Measurements from ENCODE around the gene CPS1. TPM values are rescaled to one million over a fixed set of nuclear protein-coding genes. Genes with fewer than 3 reads are reported as not detected.

The CPS1 gene
- total RNA-seq, 1 donor from 2014 or later: 0.18 TPM

GRCh38 chr2:210553373-210553772, 3.0 kb upstream of the CPS1 start:
- no peak overlapping the region for H3K27ac Mint-ChIP-seq
- H3K27me3 Mint-ChIP-seq (ENCODE audit: insufficient read depth): peaks cover 4% of the 10 kb centered on the region
- H3K4me1 Mint-ChIP-seq (ENCODE audit: low read depth): no peaks in the 10 kb centered on the region
- intact Hi-C loops (cut with micrococcal nuclease): no loop called here
- DNase-seq (ENCODE audit: low spot score): no peak
- H3K4me3 Mint-ChIP-seq: no peak overlapping the region
- H3K9me3 Mint-ChIP-seq: no peaks in the 10 kb centered on the region
- H3K36me3 Mint-ChIP-seq (ENCODE audit: low read depth): no peaks in the 10 kb centered on the region

GRCh38 chr2:210555555-210555954, 844 bp upstream of the CPS1 start:
- Mint-ChIP-seq H3K36me3 (ENCODE audit: low read depth) (no peaks in the 10 kb centered on the region), H3K27me3 (ENCODE audit: insufficient read depth) (peaks cover 2% of the 10 kb centered on the region), H3K4me1 (ENCODE audit: low read depth) (no peaks in the 10 kb centered on the region), H3K27ac (no peak overlapping the region), H3K4me3 (no peak overlapping the region), H3K9me3 (no peaks in the 10 kb centered on the region)
- DNase-seq (ENCODE audit: low spot score): no peak
- intact Hi-C loops (cut with micrococcal nuclease): no loop called here

- no peak for DNase-seq (ENCODE audit: low spot score)
- intact Hi-C loops (cut with micrococcal nuclease): no loop called here
- Mint-ChIP-seq H3K4me1 (ENCODE audit: low read depth) (no peaks in the 10 kb centered on the region), H3K36me3 (ENCODE audit: low read depth) (no peaks in the 10 kb centered on the region), H3K9me3 (no peaks in the 10 kb centered on the region), H3K27ac (no peak overlapping the region), H3K4me3 (no peak overlapping the region), H3K27me3 (ENCODE audit: insufficient read depth) (peaks cover 2% of the 10 kb centered on the region)
These were observed 1.3 kb downstream of the CPS1 start for GRCh38 chr2:210557721-210558120.

GRCh38 chr2:210558708-210559107, 2.3 kb downstream of the CPS1 start:
- no peak overlapping the region for H3K27ac Mint-ChIP-seq
- no peaks in the 10 kb centered on the region for H3K36me3 Mint-ChIP-seq (ENCODE audit: low read depth)
- no peak for DNase-seq (ENCODE audit: low spot score)
- intact Hi-C loops (cut with micrococcal nuclease): no loop called here
- H3K9me3 Mint-ChIP-seq: no peaks in the 10 kb centered on the region
- H3K27me3 Mint-ChIP-seq (ENCODE audit: insufficient read depth): peaks cover 2% of the 10 kb centered on the region
- H3K4me1 Mint-ChIP-seq (ENCODE audit: low read depth): no peaks in the 10 kb centered on the region
- no peak overlapping the region for H3K4me3 Mint-ChIP-seq

- Mint-ChIP-seq H3K9me3 (no peaks in the 10 kb centered on the region), H3K36me3 (ENCODE audit: low read depth) (no peaks in the 10 kb centered on the region), H3K4me3 (no peak overlapping the region), H3K4me1 (ENCODE audit: low read depth) (no peaks in the 10 kb centered on the region), H3K27ac (no peak overlapping the region), H3K27me3 (ENCODE audit: insufficient read depth) (peaks cover 2% of the 10 kb centered on the region)
- no peak for DNase-seq (ENCODE audit: low spot score)
- intact Hi-C loops (cut with micrococcal nuclease): no loop called here
These were observed 2.8 kb downstream of the CPS1 start for GRCh38 chr2:210559182-210559581.

GRCh38 chr2:210561475-210561874, 5.1 kb downstream of the CPS1 start:
- no peak for DNase-seq (ENCODE audit: low spot score)
- H3K4me3 Mint-ChIP-seq: no peak overlapping the region
- intact Hi-C loops (cut with micrococcal nuclease): no loop called here
- no peaks in the 10 kb centered on the region for H3K4me1 Mint-ChIP-seq (ENCODE audit: low read depth)
- H3K27ac Mint-ChIP-seq: no peak overlapping the region
- no peaks in the 10 kb centered on the region for H3K27me3 Mint-ChIP-seq (ENCODE audit: insufficient read depth)
- no peaks in the 10 kb centered on the region for H3K9me3 Mint-ChIP-seq
- no peaks in the 10 kb centered on the region for H3K36me3 Mint-ChIP-seq (ENCODE audit: low read depth)

GRCh38 chr2:210562091-210562490, 5.7 kb downstream of the CPS1 start:
- Mint-ChIP-seq H3K4me3 (no peak overlapping the region), H3K4me1 (ENCODE audit: low read depth) (no peaks in the 10 kb centered on the region), H3K27me3 (ENCODE audit: insufficient read depth) (no peaks in the 10 kb centered on the region), H3K9me3 (no peaks in the 10 kb centered on the region), H3K36me3 (ENCODE audit: low read depth) (no peaks in the 10 kb centered on the region), H3K27ac (no peak overlapping the region)
- DNase-seq (ENCODE audit: low spot score): no peak
- intact Hi-C loops (cut with micrococcal nuclease): no loop called here

GRCh38 chr2:210562502-210563080, 6.2 kb downstream of the CPS1 start:
- intact Hi-C loops (cut with micrococcal nuclease): no loop called here
- Mint-ChIP-seq H3K4me1 (ENCODE audit: low read depth) (no peaks in the 10 kb centered on the region), H3K27me3 (ENCODE audit: insufficient read depth) (no peaks in the 10 kb centered on the region), H3K4me3 (no peak overlapping the region), H3K27ac (no peak overlapping the region), H3K9me3 (no peaks in the 10 kb centered on the region), H3K36me3 (ENCODE audit: low read depth) (no peaks in the 10 kb centered on the region)
- no peak for DNase-seq (ENCODE audit: low spot score)

- H3K27ac Mint-ChIP-seq: no peak overlapping the region
- no peak for DNase-seq (ENCODE audit: low spot score)
- H3K4me1 Mint-ChIP-seq (ENCODE audit: low read depth): no peaks in the 10 kb centered on the region
- no peaks in the 10 kb centered on the region for H3K9me3 Mint-ChIP-seq
- H3K27me3 Mint-ChIP-seq (ENCODE audit: insufficient read depth): no peaks in the 10 kb centered on the region
- intact Hi-C loops (cut with micrococcal nuclease): no loop called here
- no peak overlapping the region for H3K4me3 Mint-ChIP-seq
- H3K36me3 Mint-ChIP-seq (ENCODE audit: low read depth): no peaks in the 10 kb centered on the region
These were observed 10.9 kb downstream of the CPS1 start for GRCh38 chr2:210567279-210567678.

- intact Hi-C loops (cut with micrococcal nuclease): no loop called here
- Mint-ChIP-seq H3K27ac (no peak overlapping the region), H3K4me1 (ENCODE audit: low read depth) (no peaks in the 10 kb centered on the region), H3K9me3 (no peaks in the 10 kb centered on the region), H3K4me3 (no peak overlapping the region), H3K27me3 (ENCODE audit: insufficient read depth) (no peaks in the 10 kb centered on the region), H3K36me3 (ENCODE audit: low read depth) (no peaks in the 10 kb centered on the region)
- no peak for DNase-seq (ENCODE audit: low spot score)
These were observed 11.7 kb downstream of the CPS1 start for GRCh38 chr2:210568108-210568507.

- peaks cover 2% of the 10 kb centered on the region for H3K27me3 Mint-ChIP-seq (ENCODE audit: insufficient read depth)
These were observed 21.1 kb downstream of the CPS1 start for GRCh38 chr2:210577263-210578071.

GRCh38 chr2:210584834-210585233, 28.4 kb downstream of the CPS1 start:
- intact Hi-C loops (cut with micrococcal nuclease): no loop called here
- Mint-ChIP-seq H3K9me3 (no peaks in the 10 kb centered on the region), H3K27ac (no peak overlapping the region), H3K4me3 (no peak overlapping the region), H3K36me3 (ENCODE audit: low read depth) (no peaks in the 10 kb centered on the region), H3K4me1 (ENCODE audit: low read depth) (no peaks in the 10 kb centered on the region), H3K27me3 (ENCODE audit: insufficient read depth) (peaks cover 2% of the 10 kb centered on the region)
- DNase-seq (ENCODE audit: low spot score): no peak

More at GRCh38 chr2:210577263-210578071, 21.1 kb downstream of the CPS1 start:
- intact Hi-C loops (cut with micrococcal nuclease): loop anchor here (1.0 to 10.0 kb wide), 3 partner anchors 133 to 1989 kb away; no protein-coding TSS in a partner anchor
- no peaks in the 10 kb centered on the region for H3K4me1 Mint-ChIP-seq (ENCODE audit: low read depth)
- no peak for DNase-seq (ENCODE audit: low spot score)
- no peak overlapping the region for H3K4me3 Mint-ChIP-seq
- H3K9me3 Mint-ChIP-seq: no peaks in the 10 kb centered on the region
- H3K36me3 Mint-ChIP-seq (ENCODE audit: low read depth): no peaks in the 10 kb centered on the region
- H3K27ac Mint-ChIP-seq: no peak overlapping the region

GRCh38 chr2:210586381-210586780, 30.0 kb downstream of the CPS1 start:
- intact Hi-C loops (cut with micrococcal nuclease): no loop called here
- no peaks in the 10 kb centered on the region for H3K27me3 Mint-ChIP-seq (ENCODE audit: insufficient read depth)
- no peaks in the 10 kb centered on the region for H3K9me3 Mint-ChIP-seq
- H3K36me3 Mint-ChIP-seq (ENCODE audit: low read depth): no peaks in the 10 kb centered on the region
- DNase-seq (ENCODE audit: low spot score): no peak
- no peak overlapping the region for H3K27ac Mint-ChIP-seq
- H3K4me1 Mint-ChIP-seq (ENCODE audit: low read depth): no peaks in the 10 kb centered on the region
- no peak overlapping the region for H3K4me3 Mint-ChIP-seq
